SK-N-SH (cell line): ENCODE data around the gene CHD5.

Experiments used
- CTCF ChIP-seq: fragments of 200-600 bp; sonication (generic); IDR thresholded peaks from 2 replicates; pipeline ENCODE4 v1.6.1; 2017; ENCODE audit warnings: antibody characterized with exemption, mild to moderate bottlenecking, moderate library complexity
- EP300 ChIP-seq, 2 experiments: IDR thresholded peaks; 2 replicates each; pipeline versions ENCODE4 v1.4.0 to v1.6.1; 2012; ENCODE audit warnings: borderline replicate concordance in 1 of 2, low read depth in 1 of 2, low read length in 1 of 2
- MAX ChIP-seq: IDR thresholded peaks from 2 replicates; pipeline ENCODE4 v1.4.0; 2012; ENCODE audit warnings: low read depth
- MEF2A ChIP-seq: IDR thresholded peaks from 2 replicates; pipeline ENCODE4 v1.4.0; 2012; ENCODE audit warnings: low read depth, borderline replicate concordance
- PBX3 ChIP-seq: IDR thresholded peaks from 2 replicates; pipeline ENCODE4; 2012
- POLR2AphosphoS5 ChIP-seq: IDR thresholded peaks from 2 replicates; pipeline ENCODE4 v1.6.1; 2012; ENCODE audit warnings: low read depth, low read length
- RFX5 ChIP-seq: IDR thresholded peaks from 2 replicates; pipeline ENCODE4 v1.6.1; 2012; ENCODE audit warnings: mild to moderate bottlenecking, improper control_type of control experiment, low read length
- SMC3 ChIP-seq: IDR thresholded peaks from 2 replicates; pipeline ENCODE4 v1.6.1; 2012; ENCODE audit warnings: low read depth, low read length, improper control_type of control experiment
- TAF1 ChIP-seq: IDR thresholded peaks from 2 replicates; pipeline ENCODE4 v1.6.1; 2012; ENCODE audit warnings: low read depth, mild to moderate bottlenecking, low read length, moderate library complexity, borderline replicate concordance
- TCF12 ChIP-seq: IDR thresholded peaks from 2 replicates; pipeline ENCODE4 v1.4.0; 2012
- USF1 ChIP-seq: IDR thresholded peaks from 2 replicates; pipeline ENCODE4 v1.4.0; 2012; ENCODE audit warnings: low read depth, borderline replicate concordance

GRCh38 chr1:6202256-6202655 lies 22.1 kb upstream of the CHD5 start:
- no peak for TF ChIP-seq TCF12
- TF ChIP-seq EP300 (IDR thresholded peaks at IDR 0.05; ENCODE audit: borderline replicate concordance in 1 of 2, low read depth in 1 of 2, low read length in 1 of 2): no peak
- no peak for TF ChIP-seq CTCF
- TF ChIP-seq MEF2A: no peak
- no peak for TF ChIP-seq USF1
- no peak for TF ChIP-seq MAX
- TF ChIP-seq RFX5: no peak
- no peak for TF ChIP-seq POLR2AphosphoS5
- no peak for TF ChIP-seq TAF1
- no peak for TF ChIP-seq SMC3
- no peak for TF ChIP-seq PBX3
